Measurements from ENCODE around the gene IL17RC.

GRCh38 chr3:9949115-9949514 lies 32.2 kb downstream of the IL17RC start:
- no peak for TF ChIP-seq EZH2 (IDR thresholded peaks at IDR 0.05; ENCODE audit: borderline replicate concordance, low read length)
- no peak for TF ChIP-seq CTCF (conservative IDR thresholded peaks at IDR 0.05 in 1 of 2, IDR thresholded peaks at IDR 0.05 in 1 of 2; ENCODE audit: extremely low read depth in 1 of 2, insufficient read depth in 1 of 2, low read depth in 1 of 2, low read length in 2 of 2)
